PC-9 (cell line): ENCODE results near the gene LCN9.

Experiments
- EZH2 ChIP-seq: fragments of 200-600 bp; sonication (generic); IDR thresholded peaks from 2 replicates; pipeline ENCODE4 v1.8.0; 2017; ENCODE audit warnings: antibody characterized with exemption, low read depth
- TF ChIP-seq, protein P1 (sequence below): fragments of 200-600 bp; sonication (generic); conservative IDR thresholded peaks from 2 replicates; pipeline ENCODE4 v1.6.1; 2017; ENCODE audit warnings: mixed run types, antibody characterized with exemption, mild to moderate bottlenecking, moderate library complexity

DNA sequence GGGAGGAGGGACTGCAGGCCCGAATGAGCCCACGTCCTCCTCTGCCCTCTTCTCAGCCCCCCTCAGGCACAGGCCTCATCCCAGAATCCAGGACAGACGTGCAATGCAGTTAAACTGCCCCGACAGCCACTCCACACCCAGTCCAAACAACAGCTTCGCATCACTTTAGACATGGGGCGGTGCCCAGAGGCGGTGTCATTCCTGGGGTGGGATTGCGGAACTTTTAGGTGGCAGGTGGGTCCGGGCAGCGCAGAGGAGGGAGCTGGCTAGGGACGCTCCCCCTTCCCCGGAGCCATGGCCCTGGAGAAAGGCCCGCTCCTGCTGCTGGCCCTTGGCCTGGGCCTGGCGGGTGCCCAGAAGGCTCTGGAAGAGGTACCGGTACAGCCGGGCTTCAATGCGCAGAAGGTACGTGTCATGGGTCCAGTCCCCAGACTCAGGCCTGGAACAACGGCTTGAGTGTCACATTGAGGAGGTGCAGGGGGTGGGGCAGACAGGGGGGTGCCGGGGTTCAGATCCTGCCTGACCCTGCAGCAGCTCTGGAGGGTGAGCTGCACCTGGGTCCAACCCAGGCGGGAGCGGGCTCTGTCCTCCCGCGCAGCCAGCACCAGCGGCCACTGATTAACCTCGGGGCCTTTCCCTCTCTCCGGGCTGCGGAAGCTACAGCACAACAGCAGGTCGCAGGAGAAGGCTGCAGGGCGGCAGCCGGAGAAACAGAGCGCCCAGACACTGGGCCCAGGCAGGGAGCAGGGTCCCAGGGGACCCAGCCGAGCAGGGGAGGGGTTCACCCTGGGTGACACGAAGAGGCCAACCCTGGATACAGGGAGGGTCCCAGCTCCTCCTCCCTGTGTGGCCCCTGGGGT is 48.9 kb upstream of the LCN9 start:
- TF ChIP-seq, protein P1, sequence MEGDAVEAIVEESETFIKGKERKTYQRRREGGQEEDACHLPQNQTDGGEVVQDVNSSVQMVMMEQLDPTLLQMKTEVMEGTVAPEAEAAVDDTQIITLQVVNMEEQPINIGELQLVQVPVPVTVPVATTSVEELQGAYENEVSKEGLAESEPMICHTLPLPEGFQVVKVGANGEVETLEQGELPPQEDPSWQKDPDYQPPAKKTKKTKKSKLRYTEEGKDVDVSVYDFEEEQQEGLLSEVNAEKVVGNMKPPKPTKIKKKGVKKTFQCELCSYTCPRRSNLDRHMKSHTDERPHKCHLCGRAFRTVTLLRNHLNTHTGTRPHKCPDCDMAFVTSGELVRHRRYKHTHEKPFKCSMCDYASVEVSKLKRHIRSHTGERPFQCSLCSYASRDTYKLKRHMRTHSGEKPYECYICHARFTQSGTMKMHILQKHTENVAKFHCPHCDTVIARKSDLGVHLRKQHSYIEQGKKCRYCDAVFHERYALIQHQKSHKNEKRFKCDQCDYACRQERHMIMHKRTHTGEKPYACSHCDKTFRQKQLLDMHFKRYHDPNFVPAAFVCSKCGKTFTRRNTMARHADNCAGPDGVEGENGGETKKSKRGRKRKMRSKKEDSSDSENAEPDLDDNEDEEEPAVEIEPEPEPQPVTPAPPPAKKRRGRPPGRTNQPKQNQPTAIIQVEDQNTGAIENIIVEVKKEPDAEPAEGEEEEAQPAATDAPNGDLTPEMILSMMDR: no peak
- TF ChIP-seq EZH2: no peak
